Testis (tissue), 3 donors: Measurements from ENCODE around the gene TAGAP. TPM values are rescaled to one million over a fixed set of nuclear protein-coding genes. Genes with fewer than 3 reads are reported as not detected.

Source experiments
- DNase-seq: peaks from one replicate; pipeline ENCODE4 v3.0.0-alpha.2; 2019
- H3K27ac ChIP-seq, 2 donors: fragments of 200-600 bp; sonication (generic); one replicate each; pipeline ENCODE4 v1.5.1; 2019
- H3K27me3 ChIP-seq: fragments of 200-600 bp; sonication (generic); one replicate; pipeline ENCODE4 v1.5.1; 2019
- H3K36me3 ChIP-seq: fragments of 200-600 bp; sonication (generic); one replicate; pipeline ENCODE4 v1.5.1; 2017; ENCODE audit warnings: low read depth; ENCODE audit errors: missing control alignments
- H3K4me1 ChIP-seq: fragments of 200-600 bp; sonication (generic); one replicate; pipeline ENCODE4 v1.5.1; 2019
- H3K4me3 ChIP-seq, 2 donors: fragments of 200-600 bp; sonication (generic); one replicate each; pipeline ENCODE4 v1.5.1; 2017 to 2019
- H3K9me3 ChIP-seq: fragments of 200-600 bp; sonication (generic); one replicate; pipeline ENCODE4 v1.5.1; 2017
- POLR2A ChIP-seq: fragments of 450-650 bp; IDR thresholded peaks from one replicate; pipeline ENCODE4 v1.6.1; 2017; ENCODE audit warnings: antibody characterized with exemption, mild to moderate bottlenecking, moderate library complexity
- WGBS, 2 donors: methylation state at CpG; one replicate each; pipeline ENCODE4 v1.1.5; 2018; 5-methylcytosine and 5-hydroxymethylcytosine counted together
- intact Hi-C: fragments of 100-400 bp; cut with DNase I; formaldehyde crosslinking; loops from one replicate; pipeline ENCODE4 v1.15.1; 2023; ENCODE audit warnings: low total_unique reads
- polyA plus RNA-seq: library from polyadenylated mRNA; stranded (reverse); fragments of 350-450 nt; fragmentation: Illumina TruSeq; extraction: RNeasy Lipid Tissue Mini Kit (QIAGEN cat#74804); gene quantifications from one replicate; pipeline ENCODE4 v1.2.3, GENCODE V29; 2014; ENCODE audit warnings: low read depth, low replicate concordance; ENCODE audit not compliant: insufficient read depth
- total RNA-seq, 2 donors: library from RNA; depleted of rRNA; stranded (reverse); fragments of >200 nt; gene quantifications; one replicate each; pipeline ENCODE4 v1.2.3, GENCODE V29; 2016
- TF ChIP-seq, protein P1 (sequence below), 3 experiments: fragments of 450-650 bp in 2 of 3; fragments of 200-600 bp in 1 of 3; sonication (generic) in 1 of 3; IDR thresholded peaks; one replicate each; pipeline ENCODE4 v1.5.1; 2016 to 2019; ENCODE audit warnings: antibody characterized with exemption in 3 of 3, mild to moderate bottlenecking in 2 of 3, moderate library complexity in 1 of 3

TAGAP gene
- total and polyA plus RNA-seq, 3 donors from 2014 or later = 1.1 to 4.9 (median 4.5) TPM

DNA sequence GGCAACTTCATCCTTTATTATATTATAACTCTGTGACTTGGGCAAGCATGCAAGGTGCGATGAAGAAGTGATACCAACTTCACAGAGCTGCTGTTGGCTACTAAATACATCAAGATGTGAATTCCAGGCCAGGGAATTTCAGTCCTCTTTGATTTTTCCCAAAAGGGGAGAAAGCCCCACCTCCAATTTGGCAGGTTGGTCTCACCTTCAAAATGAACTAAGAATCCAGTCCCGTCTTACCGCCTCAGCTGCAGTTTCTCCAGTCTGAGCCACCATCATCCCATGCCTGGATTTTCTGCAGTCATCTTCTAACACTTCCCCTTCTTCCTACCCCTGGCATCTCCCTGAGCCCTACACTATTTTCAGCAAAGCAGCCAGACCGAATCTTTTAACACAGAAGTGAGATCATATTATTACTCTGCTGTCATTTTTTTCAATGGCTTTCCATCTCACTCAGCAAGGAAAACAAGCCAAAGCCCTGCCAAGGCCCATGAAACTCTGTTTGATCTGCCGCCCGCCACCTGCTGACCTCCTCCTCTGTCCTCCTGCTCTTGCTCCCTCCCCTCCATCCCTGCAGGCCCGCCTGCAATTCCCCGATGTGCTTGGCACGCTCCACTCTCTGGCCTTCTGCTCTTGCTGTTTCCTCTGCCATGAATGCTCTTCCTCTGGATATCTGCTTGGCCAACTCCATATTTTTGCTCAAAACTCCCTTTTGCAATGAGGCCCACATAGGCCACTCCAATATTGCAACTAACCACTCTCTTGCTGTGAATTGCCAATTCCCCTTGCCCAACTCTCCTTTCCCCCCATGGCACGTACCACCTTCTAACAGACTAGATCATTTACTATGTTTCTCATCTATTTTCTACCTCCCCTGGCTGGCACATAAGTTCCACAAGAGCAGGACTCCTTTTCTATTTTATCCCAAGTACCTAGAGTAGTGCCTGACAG lies 46.0 kb upstream of the TAGAP start:
- Histone ChIP-seq H3K4me1 (no peaks in the 10 kb centered on the region), H3K4me3 (no peak overlapping the region), H3K36me3 (no peaks in the 10 kb centered on the region), H3K27me3 (no peaks in the 10 kb centered on the region), H3K27ac (no peak overlapping the region), H3K9me3 (no peaks in the 10 kb centered on the region)
- WGBS, 2 donors = 76% methylated on average over 10 of the region's 10 CpGs
- intact Hi-C loops = no loop called here
- no peak for DNase-seq
- TF ChIP-seq POLR2A = no peak
- TF ChIP-seq, protein P1, sequence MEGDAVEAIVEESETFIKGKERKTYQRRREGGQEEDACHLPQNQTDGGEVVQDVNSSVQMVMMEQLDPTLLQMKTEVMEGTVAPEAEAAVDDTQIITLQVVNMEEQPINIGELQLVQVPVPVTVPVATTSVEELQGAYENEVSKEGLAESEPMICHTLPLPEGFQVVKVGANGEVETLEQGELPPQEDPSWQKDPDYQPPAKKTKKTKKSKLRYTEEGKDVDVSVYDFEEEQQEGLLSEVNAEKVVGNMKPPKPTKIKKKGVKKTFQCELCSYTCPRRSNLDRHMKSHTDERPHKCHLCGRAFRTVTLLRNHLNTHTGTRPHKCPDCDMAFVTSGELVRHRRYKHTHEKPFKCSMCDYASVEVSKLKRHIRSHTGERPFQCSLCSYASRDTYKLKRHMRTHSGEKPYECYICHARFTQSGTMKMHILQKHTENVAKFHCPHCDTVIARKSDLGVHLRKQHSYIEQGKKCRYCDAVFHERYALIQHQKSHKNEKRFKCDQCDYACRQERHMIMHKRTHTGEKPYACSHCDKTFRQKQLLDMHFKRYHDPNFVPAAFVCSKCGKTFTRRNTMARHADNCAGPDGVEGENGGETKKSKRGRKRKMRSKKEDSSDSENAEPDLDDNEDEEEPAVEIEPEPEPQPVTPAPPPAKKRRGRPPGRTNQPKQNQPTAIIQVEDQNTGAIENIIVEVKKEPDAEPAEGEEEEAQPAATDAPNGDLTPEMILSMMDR (IDR thresholded peaks at IDR 0.05) = no peak

DNA sequence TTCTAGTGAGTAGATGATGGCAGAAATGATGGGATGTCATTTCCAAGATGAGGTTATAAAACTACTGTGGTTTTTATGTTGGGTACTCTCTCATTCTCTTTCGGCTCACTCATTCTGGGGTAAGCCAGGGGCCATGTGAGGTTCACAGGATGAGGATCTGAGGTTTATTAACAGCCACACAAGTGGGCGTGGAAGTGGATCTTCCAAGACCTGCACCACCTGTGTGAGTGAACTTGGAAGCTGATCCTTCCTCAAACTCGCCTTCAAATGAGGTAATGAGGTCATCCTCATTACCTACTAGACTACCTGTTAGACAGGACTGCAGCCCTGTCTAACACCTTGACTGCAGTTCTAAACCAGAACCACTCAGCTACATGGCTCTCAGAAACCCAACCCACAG lies 45.1 kb upstream of the TAGAP start:
- intact Hi-C loops = no loop called here
- no peaks in the 10 kb centered on the region for H3K4me1 ChIP-seq
- no peak overlapping the region for H3K27ac ChIP-seq
- TF ChIP-seq, protein P1 (IDR thresholded peaks at IDR 0.05) = no peak
- TF ChIP-seq POLR2A = no peak
- no peaks in the 10 kb centered on the region for H3K9me3 ChIP-seq
- 98 to 100% methylated on average over 3 of the region's 3 CpGs for WGBS, 2 donors
- H3K36me3 ChIP-seq = no peaks in the 10 kb centered on the region
- no peak overlapping the region for H3K4me3 ChIP-seq
- DNase-seq = no peak
- no peaks in the 10 kb centered on the region for H3K27me3 ChIP-seq

- TF ChIP-seq POLR2A = no peak
- TF ChIP-seq, protein P1 (IDR thresholded peaks at IDR 0.05) = no peak
These were observed 44.7 kb upstream of the TAGAP start for GRCh38 chr6:159089443-159089842.

GRCh38 chr6:159086033-159086618 lies 41.3 kb upstream of the TAGAP start:
- no peaks in the 10 kb centered on the region for H3K4me1 ChIP-seq
- H3K9me3 ChIP-seq = no peaks in the 10 kb centered on the region
- WGBS, 2 donors = 93 to 96% methylated on average over 2 of the region's 2 CpGs
- H3K27ac ChIP-seq = no peak overlapping the region
- intact Hi-C loops = no loop called here
- DNase-seq = no peak
- no peak overlapping the region for H3K4me3 ChIP-seq
- TF ChIP-seq, protein P1 (IDR thresholded peaks at IDR 0.05) = no peak
- no peak for TF ChIP-seq POLR2A
- H3K27me3 ChIP-seq = no peaks in the 10 kb centered on the region
- no peaks in the 10 kb centered on the region for H3K36me3 ChIP-seq

More at GRCh38 chr6:159089443-159089842, 44.7 kb upstream of the TAGAP start:
- Histone ChIP-seq H3K4me1 (no peaks in the 10 kb centered on the region), H3K9me3 (no peaks in the 10 kb centered on the region), H3K27ac (no peak overlapping the region), H3K27me3 (no peaks in the 10 kb centered on the region), H3K4me3 (no peak overlapping the region), H3K36me3 (no peaks in the 10 kb centered on the region)
- WGBS, 2 donors = 89 to 96% methylated on average over 3 of the region's 3 CpGs
- intact Hi-C loops = no loop called here
- peak; percentile 3 for DNase-seq
